Liver (tissue), 9 donors: ENCODE measurements around the gene KDM6A. TPM values are rescaled to one million over a fixed set of nuclear protein-coding genes. Genes with fewer than 3 reads are reported as not detected.
"Not testable (repeated sequence)": the region's sequence is repeated elsewhere in the genome, so short reads cannot be mapped to it uniquely, and the experiment has no call there.

ENCODE experiments used
- DNase-seq: peaks from one replicate; pipeline ENCODE4 v3.0.0-alpha.2; 2017; ENCODE audit warnings: low spot score
- H3K27ac ChIP-seq, 2 donors: one replicate each; pipeline ENCODE4 v1.7.0; 2013; ENCODE audit warnings: inconsistent platforms in 2 of 2, low read length in 2 of 2, control low read depth in 1 of 2, low read depth in 1 of 2, mild to moderate bottlenecking in 1 of 2
- H3K27me3 ChIP-seq, 4 donors: one replicate each; pipeline versions ENCODE4 v1.6.1 to v1.7.0; 2013; ENCODE audit warnings: low read length in 3 of 4, inconsistent platforms in 1 of 4, mild to moderate bottlenecking in 1 of 4, moderate library complexity in 1 of 4; ENCODE audit not compliant: control insufficient read depth in 4 of 4, insufficient read depth in 4 of 4
- H3K36me3 ChIP-seq, 4 donors: one replicate each; pipeline versions ENCODE4 v1.6.1 to v1.7.0; 2013; ENCODE audit warnings: low read length in 3 of 4, mild to moderate bottlenecking in 3 of 4, low read depth in 1 of 4, moderate library complexity in 1 of 4; ENCODE audit not compliant: control insufficient read depth in 4 of 4, insufficient read depth in 3 of 4
- H3K4me1 ChIP-seq, 4 donors: one replicate each; pipeline versions ENCODE4 v1.6.1 to v1.7.0; 2013; ENCODE audit warnings: low read length in 3 of 4, mild to moderate bottlenecking in 3 of 4, moderate library complexity in 1 of 4; ENCODE audit not compliant: control insufficient read depth in 4 of 4, insufficient read depth in 4 of 4
- H3K4me3 ChIP-seq, 3 donors: one replicate each; pipeline versions ENCODE4 v1.6.1 to v1.7.0; 2013; ENCODE audit warnings: low read length in 3 of 3, control low read depth in 1 of 3, low read depth in 1 of 3, mild to moderate bottlenecking in 1 of 3
- H3K9ac ChIP-seq, 2 donors: one replicate each; pipeline ENCODE4 v1.7.0; 2013; ENCODE audit warnings: low read length in 2 of 2, mild to moderate bottlenecking in 2 of 2, moderate library complexity in 2 of 2, control low read depth in 1 of 2, low read depth in 1 of 2
- H3K9me3 ChIP-seq, 4 donors: one replicate each; pipeline versions ENCODE4 v1.6.1 to v1.7.0; 2013; ENCODE audit warnings: low read length in 3 of 4; ENCODE audit not compliant: control insufficient read depth in 4 of 4
- CTCF ChIP-seq: fragments of 150-350 bp; IDR thresholded peaks from 2 replicates; pipeline ENCODE4 v1.5.1; 2017; ENCODE audit warnings: improper control_type of control experiment, low read depth, low read length; ENCODE audit not compliant: missing input control
- EGR1 ChIP-seq, 2 donors: IDR thresholded peaks; 2 replicates each; pipeline ENCODE4 v1.6.1; 2016 to 2018; ENCODE audit warnings: antibody characterized with exemption in 2 of 2, low read depth in 2 of 2
- FOXA1 ChIP-seq: IDR thresholded peaks from 2 replicates; pipeline ENCODE4 v1.6.1; 2016; ENCODE audit warnings: antibody characterized with exemption
- FOXA2 ChIP-seq: IDR thresholded peaks from 2 replicates; pipeline ENCODE4 v1.6.1; 2016; ENCODE audit warnings: antibody characterized with exemption
- GABPA ChIP-seq, 2 donors: IDR thresholded peaks in 1 of 2; conservative IDR thresholded peaks in 1 of 2; 2 replicates each; pipeline ENCODE4 v1.6.1; 2016; ENCODE audit warnings: antibody characterized with exemption in 2 of 2, mild to moderate bottlenecking in 1 of 2, moderate library complexity in 1 of 2
- HNF4A ChIP-seq, 2 donors: conservative IDR thresholded peaks; 2 replicates each; pipeline ENCODE4 v1.6.1; 2016; ENCODE audit warnings: antibody characterized with exemption in 2 of 2, mild to moderate bottlenecking in 2 of 2
- HNF4G ChIP-seq: IDR thresholded peaks from 2 replicates; pipeline ENCODE4 v1.6.1; 2016; ENCODE audit warnings: antibody characterized with exemption
- JUND ChIP-seq, 2 donors: IDR thresholded peaks; 2 replicates each; pipeline ENCODE4 v1.6.1; 2016; ENCODE audit warnings: antibody characterized with exemption in 2 of 2
- NR2F2 ChIP-seq: IDR thresholded peaks from 2 replicates; pipeline ENCODE4 v1.6.1; 2016; ENCODE audit warnings: antibody characterized with exemption
- RAD21 ChIP-seq, 2 donors: IDR thresholded peaks; 2 replicates each; pipeline ENCODE4 v1.6.1; 2016; ENCODE audit warnings: antibody characterized with exemption in 2 of 2, mild to moderate bottlenecking in 2 of 2
- RXRA ChIP-seq, 2 donors: IDR thresholded peaks; 2 replicates each; pipeline ENCODE4 v1.6.1; 2017 to 2018; ENCODE audit warnings: antibody characterized with exemption in 2 of 2, mild to moderate bottlenecking in 1 of 2
- SP1 ChIP-seq: IDR thresholded peaks from 2 replicates; pipeline ENCODE4 v1.6.1; 2018; ENCODE audit warnings: antibody characterized with exemption, mild to moderate bottlenecking
- TAF1 ChIP-seq: conservative IDR thresholded peaks from 2 replicates; pipeline ENCODE4 v1.6.1; 2016; ENCODE audit warnings: antibody characterized with exemption, mild to moderate bottlenecking
- YY1 ChIP-seq: IDR thresholded peaks from 2 replicates; pipeline ENCODE4 v1.6.1; 2016; ENCODE audit warnings: antibody characterized with exemption, mild to moderate bottlenecking
- WGBS: extraction: QIAGEN DNeasy Blood & Tissue Kit; methylation state at CpG from one replicate; pipeline ENCODE4 v1.1.7; 2013; 5-methylcytosine and 5-hydroxymethylcytosine counted together
- polyA plus RNA-seq, 2 donors: library from polyadenylated mRNA; stranded (reverse) in 1 of 2; unstranded in 1 of 2; fragments of 200-250 nt in 1 of 2; fragments of >200 nt in 1 of 2; fragmentation: Nextera tagmentation in 1 of 2; extraction: Ambion mirVana in 1 of 2; gene quantifications; one replicate each; pipeline versions ENCODE4 v1.2.1 to v1.2.3, GENCODE V29; 2013 to 2015
- total RNA-seq, 2 donors: library from RNA; depleted of rRNA; stranded (reverse); fragments of >200 nt; gene quantifications; one replicate each; pipeline ENCODE4 v1.2.3, GENCODE V29; 2014
- TF ChIP-seq, protein P1 (sequence below): IDR thresholded peaks from 2 replicates; pipeline ENCODE4 v1.6.1; 2016; ENCODE audit warnings: antibody characterized with exemption, mild to moderate bottlenecking
- TF ChIP-seq, protein P2 (sequence below): IDR thresholded peaks from 2 replicates; pipeline ENCODE4 v1.6.1; 2016; ENCODE audit warnings: antibody characterized with exemption
- TF ChIP-seq, protein P3 (sequence below): IDR thresholded peaks from 2 replicates; pipeline ENCODE4 v1.6.1; 2016; ENCODE audit warnings: antibody characterized with exemption
- TF ChIP-seq, protein P4 (sequence below): IDR thresholded peaks from 2 replicates; pipeline ENCODE4 v1.6.1; 2016; ENCODE audit warnings: antibody characterized with exemption
- donor health status: healthy.
- donor health status: healthy.
- donor health status: healthy.
- donor health status: healthy.
- donor health status: healthy.

The KDM6A gene
- total and polyA plus RNA-seq, 4 donors: 5.3 to 30.2 (median 18.2) TPM

DNA sequence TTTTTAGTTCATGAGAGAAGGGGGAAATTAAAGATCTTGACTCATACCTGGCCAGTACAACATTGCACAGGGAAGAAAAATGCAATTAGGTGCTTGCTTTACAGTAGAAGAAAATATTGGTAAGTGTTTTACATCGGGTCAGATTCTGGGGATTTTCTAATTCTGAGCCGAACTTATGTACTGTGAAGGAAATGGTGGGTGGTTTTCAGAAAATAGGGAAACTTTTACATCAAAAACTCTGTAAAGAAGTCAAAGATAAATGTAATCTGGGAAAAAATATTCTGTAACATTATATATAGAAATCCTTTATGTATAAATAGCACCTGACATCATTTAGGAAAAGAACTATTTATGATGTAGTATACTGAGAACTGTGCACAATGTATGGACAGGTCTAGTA lies 75.4 kb downstream of the KDM6A start:
- no peaks in the 10 kb centered on the region for H3K9me3 ChIP-seq
- TF ChIP-seq NR2F2 (no peak), JUND (IDR thresholded peaks at IDR 0.05) (no peak)
- H3K9ac ChIP-seq: no peak overlapping the region
- peaks cover 5 to 14% (median 7%) of the 10 kb centered on the region in 4 donors for H3K4me1 ChIP-seq
- H3K27ac ChIP-seq: no peak overlapping the region
- no peak overlapping the region for H3K4me3 ChIP-seq
- H3K27me3 ChIP-seq: no peaks in the 10 kb centered on the region
- no peaks in the 10 kb centered on the region for H3K36me3 ChIP-seq
- 90% methylated on average over 2 of the region's 2 CpGs for WGBS
- no peak for DNase-seq

DNA sequence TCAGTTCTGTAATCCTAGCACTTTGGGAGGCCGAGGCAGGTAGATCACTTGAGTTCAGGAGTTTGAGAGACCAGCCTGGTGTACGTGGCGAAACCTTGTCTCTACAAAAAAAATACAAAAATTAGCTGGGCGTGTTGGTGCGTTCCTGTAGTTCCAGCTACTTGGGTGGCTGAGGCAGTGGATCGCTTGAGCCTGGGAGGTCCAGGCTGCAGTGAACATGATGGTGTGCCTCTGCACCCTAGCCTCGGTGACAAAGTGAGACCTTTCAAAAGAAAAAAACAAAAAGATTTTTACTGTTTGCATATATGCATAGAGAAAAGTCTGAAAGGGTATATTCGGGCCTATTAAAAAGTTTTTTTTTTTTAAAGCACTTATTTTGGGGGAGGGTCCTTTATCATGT lies 76.1 kb downstream of the KDM6A start:
- WGBS: 90% methylated on average over 8 of the region's 8 CpGs
- Histone ChIP-seq H3K9ac (no peak overlapping the region), H3K27me3 (no peaks in the 10 kb centered on the region), H3K36me3 (no peaks in the 10 kb centered on the region), H3K9me3 (no peaks in the 10 kb centered on the region), H3K4me1 (peaks cover 5 to 14% (median 8%) of the 10 kb centered on the region in 4 donors), H3K4me3 (no peak overlapping the region), H3K27ac (no peak overlapping the region)
- TF ChIP-seq EGR1 (IDR thresholded peaks at IDR 0.05; ENCODE audit: low read depth in 2 of 2) (no peak), TAF1 (no peak), NR2F2 (no peak), FOXA2 (no peak), SP1 (no peak), RAD21 (IDR thresholded peaks at IDR 0.05) (no peak), JUND (IDR thresholded peaks at IDR 0.05) (no peak), FOXA1 (no peak), HNF4G (no peak), GABPA (IDR thresholded peaks at IDR 0.05 in 1 of 2, conservative IDR thresholded peaks at IDR 0.05 in 1 of 2) (no peak), YY1 (no peak), CTCF (no peak), RXRA (IDR thresholded peaks at IDR 0.05) (no peak), HNF4A (conservative IDR thresholded peaks at IDR 0.05) (no peak)
- TF ChIP-seq, protein P1, sequence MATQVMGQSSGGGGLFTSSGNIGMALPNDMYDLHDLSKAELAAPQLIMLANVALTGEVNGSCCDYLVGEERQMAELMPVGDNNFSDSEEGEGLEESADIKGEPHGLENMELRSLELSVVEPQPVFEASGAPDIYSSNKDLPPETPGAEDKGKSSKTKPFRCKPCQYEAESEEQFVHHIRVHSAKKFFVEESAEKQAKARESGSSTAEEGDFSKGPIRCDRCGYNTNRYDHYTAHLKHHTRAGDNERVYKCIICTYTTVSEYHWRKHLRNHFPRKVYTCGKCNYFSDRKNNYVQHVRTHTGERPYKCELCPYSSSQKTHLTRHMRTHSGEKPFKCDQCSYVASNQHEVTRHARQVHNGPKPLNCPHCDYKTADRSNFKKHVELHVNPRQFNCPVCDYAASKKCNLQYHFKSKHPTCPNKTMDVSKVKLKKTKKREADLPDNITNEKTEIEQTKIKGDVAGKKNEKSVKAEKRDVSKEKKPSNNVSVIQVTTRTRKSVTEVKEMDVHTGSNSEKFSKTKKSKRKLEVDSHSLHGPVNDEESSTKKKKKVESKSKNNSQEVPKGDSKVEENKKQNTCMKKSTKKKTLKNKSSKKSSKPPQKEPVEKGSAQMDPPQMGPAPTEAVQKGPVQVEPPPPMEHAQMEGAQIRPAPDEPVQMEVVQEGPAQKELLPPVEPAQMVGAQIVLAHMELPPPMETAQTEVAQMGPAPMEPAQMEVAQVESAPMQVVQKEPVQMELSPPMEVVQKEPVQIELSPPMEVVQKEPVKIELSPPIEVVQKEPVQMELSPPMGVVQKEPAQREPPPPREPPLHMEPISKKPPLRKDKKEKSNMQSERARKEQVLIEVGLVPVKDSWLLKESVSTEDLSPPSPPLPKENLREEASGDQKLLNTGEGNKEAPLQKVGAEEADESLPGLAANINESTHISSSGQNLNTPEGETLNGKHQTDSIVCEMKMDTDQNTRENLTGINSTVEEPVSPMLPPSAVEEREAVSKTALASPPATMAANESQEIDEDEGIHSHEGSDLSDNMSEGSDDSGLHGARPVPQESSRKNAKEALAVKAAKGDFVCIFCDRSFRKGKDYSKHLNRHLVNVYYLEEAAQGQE: no peak
- TF ChIP-seq, protein P2, sequence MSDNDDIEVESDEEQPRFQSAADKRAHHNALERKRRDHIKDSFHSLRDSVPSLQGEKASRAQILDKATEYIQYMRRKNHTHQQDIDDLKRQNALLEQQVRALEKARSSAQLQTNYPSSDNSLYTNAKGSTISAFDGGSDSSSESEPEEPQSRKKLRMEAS: no peak
- TF ChIP-seq, protein P3, sequence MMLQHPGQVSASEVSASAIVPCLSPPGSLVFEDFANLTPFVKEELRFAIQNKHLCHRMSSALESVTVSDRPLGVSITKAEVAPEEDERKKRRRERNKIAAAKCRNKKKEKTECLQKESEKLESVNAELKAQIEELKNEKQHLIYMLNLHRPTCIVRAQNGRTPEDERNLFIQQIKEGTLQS: no peak
- TF ChIP-seq, protein P4, sequence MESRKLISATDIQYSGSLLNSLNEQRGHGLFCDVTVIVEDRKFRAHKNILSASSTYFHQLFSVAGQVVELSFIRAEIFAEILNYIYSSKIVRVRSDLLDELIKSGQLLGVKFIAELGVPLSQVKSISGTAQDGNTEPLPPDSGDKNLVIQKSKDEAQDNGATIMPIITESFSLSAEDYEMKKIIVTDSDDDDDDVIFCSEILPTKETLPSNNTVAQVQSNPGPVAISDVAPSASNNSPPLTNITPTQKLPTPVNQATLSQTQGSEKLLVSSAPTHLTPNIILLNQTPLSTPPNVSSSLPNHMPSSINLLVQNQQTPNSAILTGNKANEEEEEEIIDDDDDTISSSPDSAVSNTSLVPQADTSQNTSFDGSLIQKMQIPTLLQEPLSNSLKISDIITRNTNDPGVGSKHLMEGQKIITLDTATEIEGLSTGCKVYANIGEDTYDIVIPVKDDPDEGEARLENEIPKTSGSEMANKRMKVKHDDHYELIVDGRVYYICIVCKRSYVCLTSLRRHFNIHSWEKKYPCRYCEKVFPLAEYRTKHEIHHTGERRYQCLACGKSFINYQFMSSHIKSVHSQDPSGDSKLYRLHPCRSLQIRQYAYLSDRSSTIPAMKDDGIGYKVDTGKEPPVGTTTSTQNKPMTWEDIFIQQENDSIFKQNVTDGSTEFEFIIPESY: no peak
- no peak for DNase-seq

DNA sequence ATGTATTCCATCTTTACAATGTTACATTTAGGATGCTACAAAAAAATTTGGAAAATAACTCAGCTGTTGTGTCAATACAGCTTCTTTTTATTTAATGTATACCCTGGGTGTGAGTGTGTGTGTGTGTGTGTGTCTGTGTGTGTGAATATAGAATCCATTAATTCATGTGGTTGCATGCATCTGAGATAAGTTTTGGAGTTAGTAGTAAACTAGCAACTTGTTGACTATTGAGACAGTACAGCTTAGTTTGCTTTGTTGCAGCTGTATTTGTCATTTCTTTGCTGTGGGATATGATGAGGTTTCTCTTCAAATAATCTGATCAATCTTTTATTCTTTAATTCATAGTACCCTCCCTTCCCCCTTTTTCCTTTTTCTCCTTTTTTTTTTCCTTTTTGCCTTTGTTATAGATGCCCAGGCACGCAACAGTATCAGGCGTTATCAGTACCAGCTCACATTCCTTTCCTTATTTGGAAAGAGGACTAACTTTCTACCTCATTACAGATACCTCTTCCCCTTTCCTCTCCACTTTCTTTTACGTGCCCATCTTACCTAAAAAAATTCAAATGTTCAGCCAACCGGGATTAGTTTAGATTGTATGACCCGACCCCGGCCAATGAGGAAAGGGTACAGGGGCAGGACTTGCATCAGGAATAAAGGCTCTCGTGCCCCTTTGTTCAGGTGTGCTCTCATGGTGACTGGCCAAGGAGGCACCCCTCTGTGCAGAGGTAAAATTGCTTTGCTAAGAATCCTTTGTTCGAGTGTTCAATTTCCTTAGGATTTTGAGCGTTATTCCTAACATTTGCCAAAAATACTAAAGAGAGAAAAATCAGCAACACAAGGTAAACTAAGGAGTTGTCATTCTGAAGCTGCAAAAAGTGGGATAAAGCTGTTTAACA lies 77.7 kb downstream of the KDM6A start:
- DNase-seq, H3K36me3 ChIP-seq, H3K9me3 ChIP-seq, H3K9ac ChIP-seq, H3K4me3 ChIP-seq, H3K27me3 ChIP-seq, H3K27ac ChIP-seq: not testable (repeated sequence)
- H3K4me1 ChIP-seq: peaks cover 6 to 18% (median 14%) of the 10 kb centered on the region in 4 donors
- 47% methylated on average over 9 of the region's 9 CpGs for WGBS
